SKM-1 treated with dmso at 0.1 percent for 144 hours (cell line): ENCODE results near the gene SMPD2.

Experiments
- DNase-seq: peaks from one replicate; lab custom pipeline; 2025; ENCODE audit not compliant: unreplicated experiment; lab: John Stamatoyannopoulos, UW

The SMPD2 gene

GRCh38 chr6:109483735-109484057 lies 43.2 kb downstream of the SMPD2 start:
- DNase-seq: no peak

GRCh38 chr6:109484122-109484521 lies 43.6 kb downstream of the SMPD2 start:
- DNase-seq: no peak

- no peak for DNase-seq
Observed at GRCh38 chr6:109485266-109485935, 44.9 kb downstream of the SMPD2 start.

- no peak for DNase-seq
Observed at GRCh38 chr6:109486068-109486467, 45.5 kb downstream of the SMPD2 start.

DNA sequence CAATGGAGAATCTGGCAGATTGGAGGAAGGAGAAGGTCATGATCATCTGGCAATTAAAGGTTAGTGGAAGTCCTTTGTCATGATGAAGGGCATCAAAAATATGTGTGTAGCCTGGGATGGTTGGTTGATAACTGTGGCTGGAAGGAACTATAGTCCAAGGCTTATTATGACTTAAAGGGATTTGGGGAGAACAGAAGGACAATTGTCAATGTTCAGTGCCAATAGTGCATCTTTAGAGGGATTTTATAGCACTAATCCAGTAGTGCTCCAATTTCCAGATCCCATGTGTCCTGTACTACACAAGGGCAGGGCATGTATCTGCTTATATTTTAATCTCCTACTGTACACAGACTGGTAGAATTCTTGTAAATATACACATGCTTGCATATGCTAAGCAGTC lies 47.5 kb downstream of the SMPD2 start:
- DNase-seq: no peak

- DNase-seq: no peak
Observed at GRCh38 chr6:109490713-109491112, 50.2 kb downstream of the SMPD2 start.

- no peak for DNase-seq
Observed at GRCh38 chr6:109491207-109491938, 50.8 kb downstream of the SMPD2 start.
